ENCODE measurements around the gene PBX3.

PBX3 gene

GRCh38 chr9:125989524-125990180 lies 242.5 kb downstream of the PBX3 start:
- TF ChIP-seq CTCF (IDR thresholded peaks at IDR 0.05; ENCODE audit: low read depth, low read length) = no peak
- DNase-seq (ENCODE audit: extremely low read depth, low read depth) = no peak

- DNase-seq (ENCODE audit: extremely low read depth, low read depth) = no peak
- no peak for TF ChIP-seq CTCF (IDR thresholded peaks at IDR 0.05; ENCODE audit: low read depth, low read length)
Measured at GRCh38 chr9:125990186-125990792, 243.1 kb downstream of the PBX3 start.

GRCh38 chr9:125990793-125991220 lies 243.6 kb downstream of the PBX3 start:
- no peak for TF ChIP-seq CTCF (IDR thresholded peaks at IDR 0.05; ENCODE audit: low read depth, low read length)
- DNase-seq (ENCODE audit: extremely low read depth, low read depth) = no peak

- no peak for TF ChIP-seq CTCF (IDR thresholded peaks at IDR 0.05; ENCODE audit: low read depth, low read length)
- DNase-seq (ENCODE audit: extremely low read depth, low read depth) = no peak
Measured at GRCh38 chr9:125991886-125992529, 244.8 kb downstream of the PBX3 start.

GRCh38 chr9:125992557-125992956 lies 245.4 kb downstream of the PBX3 start:
- no peak for DNase-seq (ENCODE audit: extremely low read depth, low read depth)
- TF ChIP-seq CTCF (IDR thresholded peaks at IDR 0.05; ENCODE audit: low read depth, low read length) = no peak

- no peak for DNase-seq (ENCODE audit: extremely low read depth, low read depth)
- TF ChIP-seq CTCF (IDR thresholded peaks at IDR 0.05; ENCODE audit: low read depth, low read length) = no peak
Measured at GRCh38 chr9:125993466-125993865, 246.3 kb downstream of the PBX3 start.
